Activated naive CD4-positive, alpha-beta T cell treated with anti-CD3 and anti-CD28 coated beads, Interleukin-2, amount 50 U/mL, for 24 hours (primary cell): Measurements from ENCODE around the gene ZNF700.
A peak's percentile ranks its signal among the peaks of the same experiment; 100 is the strongest.
"Not testable (repeated sequence)": the region's sequence is repeated elsewhere in the genome, so short reads cannot be mapped to it uniquely, and the experiment has no call there.

Source experiments
- H3K27ac Mint-ChIP-seq: one replicate; pipeline ENCODE4 v1.8.0; 2021; ENCODE audit warnings: mild to moderate bottlenecking, mixed read lengths
- H3K27me3 Mint-ChIP-seq: one replicate; pipeline ENCODE4 v1.8.0; 2021; ENCODE audit warnings: mixed read lengths
- H3K36me3 Mint-ChIP-seq: one replicate; pipeline ENCODE4 v1.8.0; 2021; ENCODE audit warnings: mixed read lengths
- H3K4me1 Mint-ChIP-seq: one replicate; pipeline ENCODE4 v1.8.0; 2021; ENCODE audit warnings: mixed read lengths
- H3K4me3 Mint-ChIP-seq: one replicate; pipeline ENCODE4 v1.8.0; 2021; ENCODE audit warnings: mild to moderate bottlenecking, mixed read lengths
- H3K9me3 Mint-ChIP-seq: one replicate; pipeline ENCODE4 v1.8.0; 2021; ENCODE audit warnings: mixed read lengths

ZNF700 gene

GRCh38 chr19:11925651-11926187, 812 bp downstream of the ZNF700 start:
- H3K4me1 Mint-ChIP-seq: peaks cover 59% of the 10 kb centered on the region
- peak overlapping the region; percentile 99 for H3K4me3 Mint-ChIP-seq
- H3K27me3 Mint-ChIP-seq, H3K36me3 Mint-ChIP-seq, H3K9me3 Mint-ChIP-seq: not testable (repeated sequence)
- H3K27ac Mint-ChIP-seq: peak overlapping the region; percentile 42

- H3K4me1 Mint-ChIP-seq: peaks cover 67% of the 10 kb centered on the region
Measured at GRCh38 chr19:11927227-11927626, 2.3 kb downstream of the ZNF700 start.

GRCh38 chr19:11931051-11931450, 6.1 kb downstream of the ZNF700 start:
- H3K27me3 Mint-ChIP-seq: no peaks in the 10 kb centered on the region
- peaks cover 49% of the 10 kb centered on the region for H3K4me1 Mint-ChIP-seq
- no peaks in the 10 kb centered on the region for H3K9me3 Mint-ChIP-seq
- no peak overlapping the region for H3K4me3 Mint-ChIP-seq
- H3K36me3 Mint-ChIP-seq: peaks cover 22% of the 10 kb centered on the region
- H3K27ac Mint-ChIP-seq: no peak overlapping the region

More at GRCh38 chr19:11927227-11927626, 2.3 kb downstream of the ZNF700 start:
- Mint-ChIP-seq H3K4me3 (no peak overlapping the region), H3K27ac (no peak overlapping the region), H3K27me3 (no peaks in the 10 kb centered on the region), H3K9me3 (no peaks in the 10 kb centered on the region), H3K36me3 (peaks cover 11% of the 10 kb centered on the region)

GRCh38 chr19:11931513-11931912, 6.6 kb downstream of the ZNF700 start:
- H3K9me3 Mint-ChIP-seq: no peaks in the 10 kb centered on the region
- H3K4me3 Mint-ChIP-seq: no peak overlapping the region
- no peak overlapping the region for H3K27ac Mint-ChIP-seq
- H3K36me3 Mint-ChIP-seq: peaks cover 26% of the 10 kb centered on the region
- H3K27me3 Mint-ChIP-seq: no peaks in the 10 kb centered on the region
- H3K4me1 Mint-ChIP-seq: peaks cover 48% of the 10 kb centered on the region

GRCh38 chr19:11935829-11936228, 10.9 kb downstream of the ZNF700 start:
- not testable (repeated sequence) for H3K9me3 Mint-ChIP-seq, H3K4me3 Mint-ChIP-seq, H3K27ac Mint-ChIP-seq, H3K27me3 Mint-ChIP-seq
- Mint-ChIP-seq H3K4me1 (peaks cover 24% of the 10 kb centered on the region), H3K36me3 (peaks cover 41% of the 10 kb centered on the region)

- H3K27me3 Mint-ChIP-seq, H3K27ac Mint-ChIP-seq, H3K9me3 Mint-ChIP-seq, H3K4me3 Mint-ChIP-seq: not testable (repeated sequence)
- peaks cover 20% of the 10 kb centered on the region for H3K4me1 Mint-ChIP-seq
- peaks cover 50% of the 10 kb centered on the region for H3K36me3 Mint-ChIP-seq
Measured at GRCh38 chr19:11938383-11938782, 13.5 kb downstream of the ZNF700 start.

- not testable (repeated sequence) for H3K27ac Mint-ChIP-seq, H3K4me3 Mint-ChIP-seq, H3K9me3 Mint-ChIP-seq, H3K27me3 Mint-ChIP-seq
- Mint-ChIP-seq H3K36me3 (peaks cover 56% of the 10 kb centered on the region), H3K4me1 (peaks cover 14% of the 10 kb centered on the region)
Measured at GRCh38 chr19:11941361-11941887, 16.5 kb downstream of the ZNF700 start.

- no peaks in the 10 kb centered on the region for H3K9me3 Mint-ChIP-seq
- no peak overlapping the region for H3K4me3 Mint-ChIP-seq
- no peaks in the 10 kb centered on the region for H3K27me3 Mint-ChIP-seq
- peaks cover 58% of the 10 kb centered on the region for H3K36me3 Mint-ChIP-seq
- H3K27ac Mint-ChIP-seq: no peak overlapping the region
- H3K4me1 Mint-ChIP-seq: peaks cover 8% of the 10 kb centered on the region
Measured at GRCh38 chr19:11942008-11942842, 17.3 kb downstream of the ZNF700 start.

- Mint-ChIP-seq H3K4me3 (no peak overlapping the region), H3K27ac (no peak overlapping the region), H3K4me1 (peaks cover 8% of the 10 kb centered on the region), H3K36me3 (peaks cover 61% of the 10 kb centered on the region), H3K9me3 (no peaks in the 10 kb centered on the region), H3K27me3 (no peaks in the 10 kb centered on the region)
Measured at GRCh38 chr19:11942843-11943108, 17.9 kb downstream of the ZNF700 start.

- H3K9me3 Mint-ChIP-seq: no peaks in the 10 kb centered on the region
- no peak overlapping the region for H3K4me3 Mint-ChIP-seq
- peaks cover 8% of the 10 kb centered on the region for H3K4me1 Mint-ChIP-seq
- H3K36me3 Mint-ChIP-seq: peaks cover 74% of the 10 kb centered on the region
- no peaks in the 10 kb centered on the region for H3K27me3 Mint-ChIP-seq
- H3K27ac Mint-ChIP-seq: no peak overlapping the region
Measured at GRCh38 chr19:11944656-11945055, 19.7 kb downstream of the ZNF700 start.

GRCh38 chr19:11948646-11949045, 23.7 kb downstream of the ZNF700 start:
- Mint-ChIP-seq H3K4me3 (no peak overlapping the region), H3K27ac (no peak overlapping the region), H3K9me3 (no peaks in the 10 kb centered on the region), H3K36me3 (peaks cover 73% of the 10 kb centered on the region), H3K4me1 (no peaks in the 10 kb centered on the region), H3K27me3 (no peaks in the 10 kb centered on the region)

- Mint-ChIP-seq H3K4me1 (no peaks in the 10 kb centered on the region), H3K9me3 (no peaks in the 10 kb centered on the region), H3K27me3 (no peaks in the 10 kb centered on the region), H3K4me3 (no peak overlapping the region), H3K27ac (no peak overlapping the region), H3K36me3 (peaks cover 68% of the 10 kb centered on the region)
Measured at GRCh38 chr19:11949201-11949600, 24.3 kb downstream of the ZNF700 start.

- peaks cover 64% of the 10 kb centered on the region for H3K36me3 Mint-ChIP-seq
- H3K27me3 Mint-ChIP-seq, H3K27ac Mint-ChIP-seq, H3K9me3 Mint-ChIP-seq, H3K4me1 Mint-ChIP-seq: not testable (repeated sequence)
- peak overlapping the region; percentile 30 for H3K4me3 Mint-ChIP-seq
Measured at GRCh38 chr19:11949614-11950080, 24.7 kb downstream of the ZNF700 start.

GRCh38 chr19:11950312-11950711, 25.4 kb downstream of the ZNF700 start:
- no peak overlapping the region for H3K27ac Mint-ChIP-seq
- H3K4me1 Mint-ChIP-seq: no peaks in the 10 kb centered on the region
- no peak overlapping the region for H3K4me3 Mint-ChIP-seq
- H3K27me3 Mint-ChIP-seq: no peaks in the 10 kb centered on the region
- H3K9me3 Mint-ChIP-seq: no peaks in the 10 kb centered on the region
- peaks cover 60% of the 10 kb centered on the region for H3K36me3 Mint-ChIP-seq

GRCh38 chr19:11963566-11964355, 38.9 kb downstream of the ZNF700 start:
- peaks cover 27% of the 10 kb centered on the region for H3K4me1 Mint-ChIP-seq
- H3K27ac Mint-ChIP-seq: no peak overlapping the region
- H3K4me3 Mint-ChIP-seq: peak overlapping the region; percentile 90
- no peaks in the 10 kb centered on the region for H3K9me3 Mint-ChIP-seq
- H3K27me3 Mint-ChIP-seq: no peaks in the 10 kb centered on the region
- peaks cover 3% of the 10 kb centered on the region for H3K36me3 Mint-ChIP-seq

GRCh38 chr19:11964496-11964857, 39.6 kb downstream of the ZNF700 start:
- Mint-ChIP-seq H3K4me1 (peaks cover 27% of the 10 kb centered on the region), H3K9me3 (no peaks in the 10 kb centered on the region), H3K36me3 (peaks cover 3% of the 10 kb centered on the region), H3K27ac (peak overlapping the region; percentile 79), H3K4me3 (peak overlapping the region; percentile 90), H3K27me3 (no peaks in the 10 kb centered on the region)
